Neuronal stem cell (in vitro differentiated cells): ENCODE data around the gene KRT78.
A peak's percentile ranks its signal among the peaks of the same experiment; 100 is the strongest.

Source experiments
- DNase-seq: peaks from one replicate; pipeline ENCODE4 v3.0.0-alpha.2; 2013; ENCODE audit warnings: low spot score
- H2AFZ ChIP-seq: one replicate; pipeline ENCODE4 v1.6.1; 2013; ENCODE audit warnings: mild to moderate bottlenecking, low read length, inconsistent platforms
- H2AK5ac ChIP-seq: 2 replicates; pipeline ENCODE4 v1.6.1; 2013; ENCODE audit warnings: low read depth, mild to moderate bottlenecking, inconsistent platforms, low read length, moderate library complexity, mixed read lengths
- H2BK120ac ChIP-seq: 2 replicates; pipeline ENCODE4 v1.6.1; 2013; ENCODE audit warnings: low read depth, mild to moderate bottlenecking, inconsistent platforms, low read length, moderate library complexity, mixed read lengths
- H2BK12ac ChIP-seq: one replicate; pipeline ENCODE4 v1.6.1; 2013; ENCODE audit warnings: low read length, inconsistent platforms
- H2BK15ac ChIP-seq: 2 replicates; pipeline ENCODE4 v1.6.1; 2013; ENCODE audit warnings: mild to moderate bottlenecking, low read length, inconsistent platforms, mixed read lengths
- H2BK5ac ChIP-seq: one replicate; pipeline ENCODE4 v1.6.1; 2013; ENCODE audit warnings: inconsistent platforms, mild to moderate bottlenecking, low read length, moderate library complexity
- H3K14ac ChIP-seq: one replicate; pipeline ENCODE4 v1.6.1; 2013; ENCODE audit warnings: low read length, inconsistent platforms
- H3K18ac ChIP-seq: 2 replicates; pipeline ENCODE4 v1.6.1; 2013; ENCODE audit warnings: low read length, inconsistent platforms
- H3K23ac ChIP-seq: 2 replicates; pipeline ENCODE4 v1.6.1; 2013; ENCODE audit warnings: low read depth, mild to moderate bottlenecking, mixed read lengths, low read length, inconsistent platforms; ENCODE audit not compliant: poor library complexity
- H3K27ac ChIP-seq: replicated peaks from 3 replicates; pipeline ENCODE4 v1.5.1; 2013; ENCODE audit warnings: low read length, inconsistent platforms
- H3K27me3 ChIP-seq, 3 experiments: 2 replicates each; pipeline ENCODE4 v1.6.1; 2013; ENCODE audit warnings: low read length in 3 of 3, mild to moderate bottlenecking in 2 of 3, inconsistent platforms in 1 of 3, low read depth in 1 of 3, mixed read lengths in 1 of 3, moderate library complexity in 1 of 3; ENCODE audit not compliant: control insufficient read depth in 3 of 3, insufficient read depth in 3 of 3
- H3K36me3 ChIP-seq, 2 donors: replicated peaks in 1 of 2; 2 replicates each; pipeline ENCODE4 v1.6.1; 2013; ENCODE audit warnings: low read length in 2 of 2; ENCODE audit not compliant: control insufficient read depth in 2 of 2, insufficient read depth in 2 of 2
- H3K4ac ChIP-seq: 2 replicates; pipeline ENCODE4 v1.6.1; 2013; ENCODE audit warnings: inconsistent platforms, mild to moderate bottlenecking, low read length, moderate library complexity
- H3K4me1 ChIP-seq, 2 donors: 1 replicate in 1 of 2; 2 replicates in 1 of 2; pipeline ENCODE4 v1.6.1; 2013; ENCODE audit warnings: low read length in 2 of 2, low read depth in 1 of 2; ENCODE audit not compliant: control insufficient read depth in 2 of 2, insufficient read depth in 1 of 2
- H3K4me2 ChIP-seq: one replicate; pipeline ENCODE4 v1.6.1; 2013; ENCODE audit warnings: mild to moderate bottlenecking, low read length, inconsistent platforms; ENCODE audit not compliant: insufficient read depth, poor library complexity, severe bottlenecking
- H3K4me3 ChIP-seq, 2 donors: 2 replicates each; pipeline ENCODE4 v1.5.1; 2013; ENCODE audit warnings: low read length in 2 of 2, mild to moderate bottlenecking in 2 of 2, inconsistent platforms in 1 of 2, moderate library complexity in 1 of 2
- H3K79me1 ChIP-seq: one replicate; pipeline ENCODE4 v1.6.1; 2013; ENCODE audit warnings: low read depth, mild to moderate bottlenecking, inconsistent platforms, low read length, moderate library complexity
- H3K9ac ChIP-seq: one replicate; pipeline ENCODE4 v1.6.1; 2013; ENCODE audit warnings: mild to moderate bottlenecking, low read depth, low read length, inconsistent platforms; ENCODE audit not compliant: poor library complexity
- H3K9me3 ChIP-seq, 2 donors: replicated peaks in 1 of 2; 2 replicates each; pipeline versions ENCODE3 to v1.6.1; 2013; ENCODE audit warnings: low read length in 2 of 2, mild to moderate bottlenecking in 2 of 2, inconsistent platforms in 1 of 2, low read depth in 1 of 2, mixed read lengths in 1 of 2, moderate library complexity in 1 of 2; ENCODE audit not compliant: control insufficient read depth in 2 of 2, insufficient read depth in 1 of 2
- H4K8ac ChIP-seq: one replicate; pipeline ENCODE4 v1.6.1; 2013; ENCODE audit warnings: low read depth, mild to moderate bottlenecking, inconsistent platforms, low read length, moderate library complexity
- H4K91ac ChIP-seq: one replicate; pipeline ENCODE4 v1.6.1; 2013; ENCODE audit warnings: low read length, low read depth, mild to moderate bottlenecking, inconsistent platforms; ENCODE audit not compliant: poor library complexity
- WGBS, 2 donors: extraction: QIAGEN DNeasy Blood & Tissue Kit; methylation state at CpG; one replicate each; pipeline ENCODE4 v1.1.7; 2013; ENCODE audit warnings: missing lambda C conversion rate in 2 of 2, mixed read lengths in 1 of 2; ENCODE audit not compliant: insufficient read length in 2 of 2, insufficient replicate concordance in 1 of 2; ENCODE audit errors: extremely low coverage in 2 of 2; 5-methylcytosine and 5-hydroxymethylcytosine counted together

Gene KRT78

DNA sequence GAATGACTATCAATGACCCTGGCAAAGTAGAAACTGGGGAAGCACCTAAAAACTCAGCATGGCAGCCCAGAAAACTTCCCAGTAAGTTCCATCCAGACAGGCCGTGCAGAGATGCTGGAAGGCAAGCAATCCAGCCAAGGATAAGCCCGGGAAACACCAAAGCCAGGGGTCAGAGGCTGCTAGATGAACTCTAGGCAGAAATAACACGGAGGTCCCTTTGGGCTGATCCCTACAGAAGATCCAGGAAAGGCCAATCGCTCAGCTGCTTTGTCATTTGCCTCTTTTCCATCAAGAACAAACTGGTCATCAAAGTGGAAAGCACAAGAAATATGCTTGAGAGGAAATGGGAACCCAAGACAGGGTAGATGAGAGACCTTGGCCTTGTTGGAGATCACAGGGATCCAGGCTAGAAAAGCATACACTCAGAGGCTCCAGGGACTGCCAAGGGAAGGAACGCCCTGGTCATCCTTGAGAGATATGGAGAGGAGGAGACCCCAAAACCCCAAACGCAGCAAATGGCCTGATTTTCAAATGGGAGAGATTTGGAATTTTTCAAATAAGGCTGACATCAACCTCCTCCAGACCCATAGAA is 21.2 kb downstream of the KRT78 start:
- no peak for DNase-seq
- Histone ChIP-seq H2AK5ac (no peak overlapping the region), H2AFZ (no peak overlapping the region), H3K9me3 (no peaks in the 10 kb centered on the region), H3K36me3 (no peaks in the 10 kb centered on the region), H2BK5ac (no peak overlapping the region), H3K4me3 (no peak overlapping the region), H3K4me1 (peaks cover 0 to 11% of the 10 kb centered on the region in 2 donors), H3K9ac (no peak overlapping the region), H3K23ac (no peak overlapping the region), H3K4ac (no peak overlapping the region), H3K18ac (no peak overlapping the region), H3K14ac (peak overlapping the region; percentile 39), H4K8ac (no peak overlapping the region), H2BK12ac (no peak overlapping the region), H3K27me3 (no peaks in the 10 kb centered on the region), H2BK120ac (no peak overlapping the region), H3K79me1 (no peaks in the 10 kb centered on the region), H3K4me2 (no peak overlapping the region), H2BK15ac (no peak overlapping the region), H3K27ac (no peak overlapping the region), H4K91ac (no peak overlapping the region)
- WGBS, 2 donors = no CpG with 5 or more reads among the region's 6 CpGs

DNA sequence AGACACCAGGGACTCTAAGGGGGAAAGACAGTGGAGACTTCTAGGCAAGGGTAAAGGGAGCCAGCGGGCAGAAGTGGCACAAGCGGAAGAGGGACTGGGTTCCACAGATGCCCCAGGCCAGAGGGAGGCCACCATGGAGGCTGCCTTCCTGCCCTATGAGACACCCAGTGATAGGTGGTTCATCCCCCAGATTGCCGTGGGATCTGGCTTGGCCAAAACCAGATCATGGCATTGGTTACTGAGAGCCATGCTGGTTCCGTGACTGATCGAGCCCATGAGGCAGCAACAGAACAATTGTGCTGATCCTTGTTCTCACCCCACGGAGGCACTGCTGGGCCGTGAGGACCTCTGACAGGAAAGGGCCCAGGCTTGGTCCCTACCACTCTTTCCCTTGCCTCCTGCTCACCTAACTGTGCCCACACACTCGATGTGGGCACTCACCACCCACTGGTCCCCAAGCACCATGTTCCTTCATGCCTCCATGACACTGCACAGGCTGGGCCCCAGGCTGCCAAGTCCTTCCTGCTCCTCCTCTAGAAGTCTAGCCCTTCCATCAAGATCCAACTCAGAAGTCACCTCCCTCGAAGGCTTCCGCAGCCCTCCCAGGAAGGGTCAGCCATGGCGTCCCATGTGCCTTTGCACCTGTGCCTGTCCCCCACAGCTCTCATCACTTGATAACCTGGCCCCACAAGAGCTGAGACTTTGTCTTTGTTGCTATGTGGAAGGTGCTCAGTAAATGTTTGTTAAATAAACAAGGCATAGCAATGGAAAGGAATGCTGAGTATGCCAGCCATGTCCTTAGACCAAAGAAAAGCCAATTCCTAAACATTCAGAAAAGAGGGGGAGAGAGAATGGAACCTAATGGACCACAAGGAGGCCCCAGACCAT is 21.9 kb downstream of the KRT78 start:
- peak overlapping the region; percentile 82 for H2BK15ac ChIP-seq
- H3K18ac ChIP-seq = peak overlapping the region; percentile 82
- DNase-seq = no peak
- H3K23ac ChIP-seq = peak overlapping the region; percentile 16
- H3K36me3 ChIP-seq = no peaks in the 10 kb centered on the region
- H2BK12ac ChIP-seq = no peak overlapping the region
- peak overlapping the region in 1 of 2 donors; percentile 36 for H3K4me3 ChIP-seq
- no peak overlapping the region for H3K27ac ChIP-seq
- peak overlapping the region; percentile 52 for H2BK120ac ChIP-seq
- WGBS, 2 donors = no CpG with 5 or more reads among the region's 11 CpGs
- H3K9me3 ChIP-seq = no peaks in the 10 kb centered on the region
- no peak overlapping the region for H4K8ac ChIP-seq
- no peak overlapping the region for H4K91ac ChIP-seq
- H3K4me1 ChIP-seq = peaks cover 0 to 12% of the 10 kb centered on the region in 2 donors
- H2AK5ac ChIP-seq = peak overlapping the region; percentile 59
- H2BK5ac ChIP-seq = no peak overlapping the region
- H2AFZ ChIP-seq = no peak overlapping the region
- H3K79me1 ChIP-seq = no peaks in the 10 kb centered on the region
- H3K27me3 ChIP-seq = no peaks in the 10 kb centered on the region
- peak overlapping the region; percentile 56 for H3K4ac ChIP-seq
- H3K9ac ChIP-seq = no peak overlapping the region
- H3K4me2 ChIP-seq = no peak overlapping the region
- peak overlapping the region; percentile 77 for H3K14ac ChIP-seq

DNA sequence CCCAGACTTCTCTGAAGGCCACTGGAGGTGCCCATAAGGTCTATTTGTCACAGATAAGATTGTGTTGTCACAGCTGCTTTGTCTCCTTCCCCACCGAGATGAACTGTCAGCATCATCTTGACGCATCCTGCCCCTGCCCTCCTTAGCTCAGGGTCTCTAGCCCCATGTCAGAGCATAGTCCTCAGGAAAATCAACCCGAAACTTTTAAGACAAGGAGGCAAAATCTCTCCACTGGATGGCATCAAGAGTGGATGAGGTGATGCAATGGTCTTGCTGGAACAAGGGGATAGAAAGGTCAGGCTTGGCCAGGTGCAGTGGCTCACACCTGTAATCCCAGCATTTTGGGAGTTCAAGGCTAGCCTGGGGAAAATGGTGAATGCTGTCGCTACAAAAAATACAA is 22.8 kb downstream of the KRT78 start:
- Histone ChIP-seq H2AFZ (no peak overlapping the region), H3K9ac (no peak overlapping the region), H4K8ac (no peak overlapping the region), H3K4me3 (no peak overlapping the region), H2AK5ac (no peak overlapping the region), H3K27ac (no peak overlapping the region), H2BK5ac (no peak overlapping the region), H2BK15ac (no peak overlapping the region), H3K18ac (no peak overlapping the region), H3K9me3 (no peaks in the 10 kb centered on the region), H3K27me3 (no peaks in the 10 kb centered on the region), H2BK120ac (no peak overlapping the region), H3K14ac (no peak overlapping the region), H3K23ac (no peak overlapping the region), H3K4ac (no peak overlapping the region), H3K4me2 (no peak overlapping the region), H3K79me1 (no peaks in the 10 kb centered on the region), H2BK12ac (no peak overlapping the region), H3K4me1 (peaks cover 0 to 18% of the 10 kb centered on the region in 2 donors), H4K91ac (no peak overlapping the region), H3K36me3 (no peaks in the 10 kb centered on the region)
- DNase-seq = no peak
- WGBS, 2 donors = no CpG with 5 or more reads among the region's 4 CpGs

DNA sequence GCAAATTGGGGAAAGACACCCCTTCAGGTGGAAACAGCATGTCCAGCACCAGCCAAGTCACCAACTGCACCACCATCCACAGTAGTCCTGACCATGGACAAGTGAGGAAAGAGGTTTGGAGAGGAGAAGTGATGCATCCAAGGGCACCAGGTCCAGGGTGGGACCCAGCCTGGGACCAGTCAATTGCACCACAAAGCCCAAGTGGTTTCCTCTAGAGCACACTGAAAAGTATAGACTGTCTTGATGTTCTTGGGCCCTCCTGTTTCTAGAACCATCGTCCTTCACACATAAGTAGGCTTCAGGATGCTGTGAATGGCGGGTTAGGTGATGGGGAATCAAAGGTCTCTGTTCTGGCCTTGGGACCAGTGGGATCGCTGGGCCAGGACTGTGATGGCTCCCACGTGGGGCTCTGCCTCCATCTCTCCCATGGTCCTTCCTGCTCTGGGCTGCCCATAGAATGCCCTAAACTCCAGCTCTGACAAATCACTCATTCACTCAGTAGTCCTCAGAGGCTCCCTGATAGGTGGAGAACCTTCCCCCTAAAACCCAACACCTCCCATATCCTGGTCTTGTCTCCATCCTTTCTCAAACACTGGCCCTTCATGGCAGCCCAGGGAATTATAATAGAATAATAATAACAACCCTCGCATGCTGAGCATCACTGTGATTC is 23.9 kb downstream of the KRT78 start:
- H4K91ac ChIP-seq = no peak overlapping the region
- H2BK120ac ChIP-seq = no peak overlapping the region
- H3K23ac ChIP-seq = no peak overlapping the region
- H2BK12ac ChIP-seq = peak overlapping the region; percentile 53
- H3K14ac ChIP-seq = peak overlapping the region; percentile 15
- no peak overlapping the region for H2BK5ac ChIP-seq
- no peak overlapping the region for H2AK5ac ChIP-seq
- H2BK15ac ChIP-seq = no peak overlapping the region
- H3K79me1 ChIP-seq = no peaks in the 10 kb centered on the region
- DNase-seq = no peak
- H3K4ac ChIP-seq = no peak overlapping the region
- H3K27ac ChIP-seq = no peak overlapping the region
- no peaks in the 10 kb centered on the region for H3K36me3 ChIP-seq
- H3K4me2 ChIP-seq = no peak overlapping the region
- no peak overlapping the region for H3K4me3 ChIP-seq
- no peak overlapping the region for H2AFZ ChIP-seq
- WGBS, 2 donors = no CpG with 5 or more reads among the region's 5 CpGs
- no peak overlapping the region for H4K8ac ChIP-seq
- peaks cover 0 to 8% (median 0%) of the 10 kb centered on the region in 3 experiments for H3K27me3 ChIP-seq
- H3K9me3 ChIP-seq = no peaks in the 10 kb centered on the region
- H3K9ac ChIP-seq = no peak overlapping the region
- peak overlapping the region; percentile 21 for H3K18ac ChIP-seq
- H3K4me1 ChIP-seq = peaks cover 0 to 26% of the 10 kb centered on the region in 2 donors
